Activated CD4-positive, alpha-beta T cell treated with anti-CD3 and anti-CD28 coated beads, Interleukin-2, amount 50 U/mL, for 4 hours (primary cell): ENCODE data around the gene DKK3.

Experiments
- DNase-seq, 2 experiments: peaks; one replicate each; pipeline ENCODE4 v3.0.0-alpha.2; 2020

DKK3 gene

GRCh38 chr11:11966354-11966741 is 42.1 kb downstream of the DKK3 start:
- DNase-seq = no peak

DNA sequence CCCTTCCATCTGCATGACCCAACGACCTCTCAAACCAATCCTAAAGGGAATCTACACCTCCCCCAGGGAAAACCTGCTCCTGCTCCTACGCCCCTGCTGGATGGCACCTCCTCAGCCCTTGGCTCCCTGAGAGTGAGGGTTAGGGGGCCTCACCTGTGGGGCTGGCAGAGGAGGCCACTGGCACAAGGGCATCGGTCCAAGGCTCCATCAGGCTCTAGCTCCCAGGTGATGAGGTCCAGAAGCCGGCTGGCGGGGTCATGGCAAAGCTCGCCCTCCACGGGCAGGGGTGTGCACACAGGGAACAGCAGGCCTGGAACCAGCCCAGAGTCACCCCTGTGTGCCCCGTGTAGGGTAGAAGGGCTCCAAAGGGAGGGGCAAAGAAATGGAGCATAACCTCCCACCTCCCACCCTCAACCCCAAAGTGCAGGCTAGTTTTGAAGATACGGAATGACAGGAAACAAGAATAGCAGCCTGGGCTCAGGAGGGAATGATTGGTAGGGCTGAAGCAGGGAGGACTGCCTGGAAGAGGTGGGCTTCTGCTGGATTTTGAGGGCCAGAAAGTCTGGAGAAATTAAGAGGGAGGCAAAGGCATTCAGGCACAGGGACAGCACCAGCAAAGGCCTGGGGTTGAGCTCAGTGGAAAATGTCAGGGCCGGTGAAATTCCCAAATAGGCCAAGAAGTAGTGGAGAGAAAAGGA is 42.6 kb downstream of the DKK3 start:
- no peak for DNase-seq

- DNase-seq = no peak
These were observed 43.2 kb downstream of the DKK3 start for GRCh38 chr11:11965192-11965591.

GRCh38 chr11:11964774-11965150 is 43.7 kb downstream of the DKK3 start:
- DNase-seq = no peak

- no peak for DNase-seq
These were observed 44.3 kb downstream of the DKK3 start for GRCh38 chr11:11963842-11964773.

- no peak for DNase-seq
These were observed 45.4 kb downstream of the DKK3 start for GRCh38 chr11:11963067-11963466.

DNA sequence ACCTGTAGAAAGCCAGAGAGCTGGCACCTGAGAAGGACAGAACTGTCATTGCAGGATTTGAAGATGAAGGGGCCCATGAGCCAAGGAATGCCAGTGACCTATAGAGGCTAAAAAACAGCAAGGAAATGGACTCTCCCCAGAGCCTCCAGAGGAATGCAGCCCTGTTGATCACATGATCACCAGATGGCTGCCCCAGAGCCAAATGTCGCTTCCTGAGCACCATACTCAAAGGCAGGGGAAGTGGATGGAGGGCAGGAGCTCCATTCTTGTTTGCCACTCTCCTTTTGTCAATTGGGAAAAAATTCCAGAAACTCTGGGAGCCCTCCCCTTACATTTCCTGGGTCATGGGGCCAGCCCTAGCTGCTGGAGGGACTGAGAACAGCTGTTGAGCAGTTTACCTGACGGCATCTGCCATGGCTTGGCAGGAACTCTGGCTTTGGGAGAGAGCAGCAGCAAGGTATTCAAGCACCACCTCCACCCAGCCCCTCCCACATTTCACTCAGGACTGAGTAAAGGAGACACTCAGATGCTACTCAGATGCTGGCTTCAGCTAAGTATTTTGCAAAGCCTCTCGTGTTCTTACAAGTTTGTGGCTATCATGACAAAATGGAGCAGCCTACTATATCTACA is 46.9 kb downstream of the DKK3 start:
- DNase-seq = no peak

- DNase-seq = no peak
These were observed 47.7 kb downstream of the DKK3 start for GRCh38 chr11:11960687-11961086.

DNA sequence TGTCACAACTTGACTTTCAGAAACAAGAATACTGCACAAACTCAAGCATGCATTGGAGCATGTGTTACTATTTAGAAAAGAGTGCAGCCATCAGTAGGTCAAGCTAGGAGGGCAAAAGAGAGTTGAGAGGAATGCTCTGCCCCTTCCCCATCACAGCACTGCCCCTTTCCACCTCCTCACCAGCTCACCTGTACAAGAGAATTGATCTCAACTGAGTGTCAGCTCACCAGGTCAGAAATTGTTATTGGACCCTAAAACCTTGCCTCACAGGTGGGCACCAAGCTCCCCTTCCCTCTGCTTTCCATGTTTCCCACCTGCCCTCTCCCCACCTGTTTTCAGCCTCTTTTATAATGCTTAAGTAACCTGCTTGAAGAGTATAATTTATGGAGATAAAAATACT is 48.8 kb downstream of the DKK3 start:
- DNase-seq = no peak

DNA sequence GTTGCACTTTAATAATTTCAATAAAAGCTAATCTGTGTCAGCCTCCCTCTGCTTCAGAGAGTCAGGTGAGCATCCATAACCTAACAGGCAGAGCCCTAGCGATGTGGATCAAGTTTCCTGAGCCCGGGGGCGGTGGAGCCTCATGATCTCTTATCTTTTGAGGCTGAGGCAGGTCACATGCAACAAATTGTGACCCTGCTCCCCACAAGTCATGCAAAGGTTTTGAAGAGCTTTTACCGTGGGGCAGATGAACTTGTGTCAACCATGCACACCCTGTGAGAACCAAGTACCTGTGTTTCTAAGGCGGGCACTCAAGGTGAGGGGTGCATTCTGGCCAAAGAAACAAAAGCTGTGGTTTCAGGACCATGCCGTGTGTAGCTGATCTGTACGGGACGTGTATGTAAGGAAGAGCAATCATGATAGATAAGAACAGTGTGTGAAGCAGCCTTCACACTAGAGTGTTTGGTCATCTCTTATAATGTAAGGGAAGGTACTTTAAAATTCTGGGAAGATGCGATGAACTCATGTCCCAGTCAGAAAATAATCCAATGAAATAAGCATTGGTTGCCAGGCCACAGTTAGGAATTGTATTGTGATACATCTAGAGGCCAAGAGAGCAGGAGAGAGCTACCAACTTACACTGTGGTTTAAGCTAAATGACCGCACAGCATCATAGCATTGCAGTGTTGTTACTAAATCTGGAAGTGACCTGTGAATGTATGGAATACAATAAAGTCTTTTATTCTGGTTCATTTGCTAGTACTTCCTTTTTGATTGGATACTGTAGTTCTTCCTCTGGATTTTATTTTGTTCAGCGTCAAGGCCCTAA is 49.8 kb downstream of the DKK3 start:
- DNase-seq = no peak

DNA sequence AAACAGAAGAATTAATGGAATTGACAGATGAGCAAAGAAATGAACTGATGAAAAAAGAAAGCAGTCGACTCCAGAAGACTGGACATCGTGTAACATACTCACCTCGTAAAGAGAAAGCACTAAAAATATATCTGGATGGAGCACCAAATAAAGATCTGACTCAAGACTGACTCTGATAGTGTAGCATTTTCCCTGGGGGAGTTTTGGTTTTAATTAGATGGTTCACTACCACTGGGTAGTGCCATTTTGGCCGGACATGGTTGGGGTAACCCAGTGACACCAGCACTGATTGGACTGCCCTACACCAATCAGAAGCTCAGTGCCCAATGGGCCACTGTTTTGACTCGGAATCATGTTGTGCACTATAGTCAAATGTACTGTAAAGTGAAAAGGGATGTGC is 52.4 kb downstream of the DKK3 start:
- DNase-seq = no peak

GRCh38 chr11:11952036-11952435 is 56.4 kb downstream of the DKK3 start:
- no peak for DNase-seq

DNA sequence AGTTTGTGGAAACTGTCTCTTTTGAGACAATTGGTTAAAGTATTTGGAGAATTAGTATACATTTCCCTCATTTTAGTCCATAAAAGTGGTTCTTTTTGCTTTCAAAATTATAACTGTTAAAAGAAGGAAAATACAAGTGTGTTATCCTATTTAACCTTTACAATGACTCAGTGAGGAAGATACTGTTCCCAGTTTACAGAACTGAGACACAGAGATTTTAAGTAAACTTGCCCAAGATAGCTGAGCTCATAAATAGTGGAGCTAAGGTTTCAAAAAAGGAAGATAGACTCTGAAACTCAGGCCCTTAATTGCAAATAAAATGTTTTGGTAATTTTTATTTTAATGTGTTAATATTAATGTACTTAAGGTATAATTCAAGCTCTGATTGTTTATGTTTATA is 58.9 kb downstream of the DKK3 start:
- DNase-seq = no peak

- no peak for DNase-seq
These were observed 60.0 kb downstream of the DKK3 start for GRCh38 chr11:11948242-11948947.

DNA sequence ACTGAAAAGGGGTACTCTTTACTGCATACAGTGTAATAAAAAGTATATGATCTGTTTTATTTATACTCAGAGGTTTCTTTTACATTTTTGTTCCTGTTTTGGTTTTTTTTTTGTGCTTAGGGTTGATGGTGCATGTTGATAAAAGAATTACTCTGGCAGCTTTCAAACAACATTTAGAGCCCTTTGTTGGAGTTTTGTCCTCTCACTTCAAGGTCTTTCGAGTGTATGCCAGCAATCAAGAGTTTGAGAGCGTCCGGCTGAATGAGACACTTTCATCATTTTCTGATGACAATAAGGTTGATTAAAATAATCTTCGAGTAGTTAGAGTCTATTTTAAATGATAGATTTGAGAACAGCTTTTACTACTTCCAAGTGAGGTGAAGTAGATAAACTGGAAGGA is 60.6 kb downstream of the DKK3 start:
- no peak for DNase-seq

- DNase-seq = no peak
These were observed 61.5 kb downstream of the DKK3 start for GRCh38 chr11:11946878-11947277.

- no peak for DNase-seq
These were observed 62.2 kb downstream of the DKK3 start for GRCh38 chr11:11946180-11946579.

DNA sequence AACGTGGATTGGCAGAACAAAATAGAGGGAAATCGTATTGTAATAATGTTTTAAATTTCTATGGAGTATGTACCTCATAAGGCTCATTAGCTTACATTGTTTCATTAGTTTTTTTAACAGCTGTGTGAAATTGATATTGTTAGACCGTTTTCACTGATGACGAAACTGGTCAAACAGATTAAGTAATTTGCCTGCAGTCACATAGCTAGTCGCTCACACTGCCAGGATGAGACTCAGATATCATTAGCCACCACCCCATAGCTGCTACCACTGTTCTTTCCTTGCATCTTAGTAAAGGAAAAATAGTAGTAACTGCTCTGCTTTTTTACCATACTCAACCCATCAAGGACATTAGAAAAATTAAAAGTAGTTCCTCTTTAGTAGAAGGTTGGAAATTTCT is 64.0 kb downstream of the DKK3 start:
- DNase-seq = no peak

DNA sequence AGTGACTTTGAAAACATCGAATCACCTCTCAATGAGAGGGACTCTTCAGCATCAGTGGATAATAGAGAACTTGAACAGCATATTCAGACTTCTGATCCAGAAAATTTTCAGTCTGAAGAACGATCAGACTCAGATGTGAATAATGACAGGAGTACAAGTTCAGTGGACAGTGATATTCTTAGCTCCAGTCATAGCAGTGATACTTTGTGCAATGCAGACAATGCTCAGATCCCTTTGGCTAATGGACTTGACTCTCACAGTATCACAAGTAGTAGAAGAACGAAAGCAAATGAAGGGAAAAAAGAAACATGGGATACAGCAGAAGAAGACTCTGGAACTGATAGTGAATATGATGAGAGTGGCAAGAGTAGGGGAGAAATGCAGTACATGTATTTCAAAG is 65.8 kb downstream of the DKK3 start:
- no peak for DNase-seq

GRCh38 chr11:11940551-11940950 is 67.9 kb downstream of the DKK3 start:
- no peak for DNase-seq

- no peak for DNase-seq
These were observed 70.5 kb downstream of the DKK3 start for GRCh38 chr11:11937957-11938356.

DNA sequence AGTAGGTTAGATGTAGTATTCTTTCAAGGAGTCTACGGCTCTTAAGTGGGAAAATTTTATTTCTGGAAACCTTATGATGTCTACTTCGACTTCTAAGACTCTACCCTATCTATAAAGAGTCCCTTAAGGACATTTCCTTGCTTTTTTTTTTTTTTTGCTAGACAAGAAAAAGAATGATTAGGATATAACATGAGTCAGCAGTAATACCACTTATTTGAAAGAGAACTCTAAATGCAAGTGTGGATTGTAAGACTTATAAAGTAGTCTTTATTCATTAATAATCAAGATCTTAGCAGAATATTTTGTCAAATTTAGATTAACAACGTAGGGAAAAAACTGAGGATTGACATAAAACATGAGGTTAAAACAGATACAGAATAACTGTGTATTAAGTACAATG is 71.0 kb downstream of the DKK3 start:
- no peak for DNase-seq
